NCI-H2081 treated with DMSO at 0.1 percent for 48 hours (cell line): ENCODE data around the gene UBE2V1.
"Not testable (repeated sequence)": the region's sequence is repeated elsewhere in the genome, so short reads cannot be mapped to it uniquely, and the experiment has no call there.

Source experiments
- DNase-seq: peaks from one replicate; lab custom pipeline; 2025; lab: John Stamatoyannopoulos, UW

The UBE2V1 gene

DNA sequence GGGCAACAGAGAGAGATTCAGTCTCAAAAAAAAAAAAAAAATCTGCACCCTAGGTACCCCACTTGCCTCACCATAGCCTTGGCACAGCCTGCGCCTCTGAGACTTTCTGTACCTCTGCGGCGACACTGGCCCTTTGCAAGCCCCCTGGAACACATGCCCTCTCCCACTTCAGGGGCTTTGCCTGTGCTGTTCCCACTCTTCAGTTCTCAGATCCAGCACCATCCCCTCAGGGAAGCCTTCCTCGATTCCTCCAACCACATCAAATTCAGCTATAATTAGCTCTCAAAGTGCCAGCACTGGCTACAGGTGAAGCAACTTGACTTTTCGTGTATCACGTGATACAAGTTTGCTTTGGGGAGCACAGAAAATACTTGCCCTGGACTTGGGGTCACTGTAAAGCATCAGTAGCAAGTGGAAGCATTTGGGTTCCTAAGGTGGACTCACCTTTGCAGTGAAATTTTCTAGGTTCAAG is 2.1 kb upstream of the UBE2V1 start:
- no peak for DNase-seq

DNA sequence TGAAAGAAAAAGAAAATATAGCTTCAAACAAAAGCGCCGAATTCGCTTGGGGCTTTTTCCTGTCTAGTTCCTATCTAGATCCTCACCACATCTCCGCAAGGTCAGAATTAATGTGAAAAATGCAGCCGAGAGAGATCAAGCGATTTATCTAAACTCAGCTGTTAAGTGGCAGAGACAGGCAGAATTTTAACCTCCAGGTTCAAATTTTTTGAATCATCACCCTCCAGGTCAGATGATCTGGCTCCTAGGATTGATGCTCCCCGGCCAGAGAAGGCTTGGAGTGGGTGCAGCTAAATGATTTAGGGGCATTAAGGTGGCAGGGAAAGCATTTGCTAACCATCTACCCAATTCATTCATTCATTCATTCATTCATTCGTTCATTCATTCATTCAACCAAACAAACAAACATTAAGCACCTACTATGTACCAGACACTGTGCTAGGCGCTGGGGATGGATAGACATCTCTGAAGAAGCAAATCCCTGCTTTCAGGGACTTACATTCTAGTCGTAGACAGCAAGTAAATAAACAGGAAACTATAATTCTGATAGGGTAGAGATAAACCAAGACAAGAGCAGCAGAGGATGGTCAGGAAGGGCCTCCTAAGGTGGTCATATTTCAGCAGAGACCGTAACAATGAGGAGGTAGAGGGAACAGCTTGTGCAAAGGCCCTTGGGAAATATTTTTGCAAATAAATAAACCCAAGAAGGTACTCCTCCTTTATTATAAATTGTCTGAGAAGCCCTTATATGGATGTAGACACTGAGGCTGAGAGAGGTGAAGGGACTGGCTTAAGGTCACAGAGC is 672 bp upstream of the UBE2V1 start:
- no peak for DNase-seq

DNA sequence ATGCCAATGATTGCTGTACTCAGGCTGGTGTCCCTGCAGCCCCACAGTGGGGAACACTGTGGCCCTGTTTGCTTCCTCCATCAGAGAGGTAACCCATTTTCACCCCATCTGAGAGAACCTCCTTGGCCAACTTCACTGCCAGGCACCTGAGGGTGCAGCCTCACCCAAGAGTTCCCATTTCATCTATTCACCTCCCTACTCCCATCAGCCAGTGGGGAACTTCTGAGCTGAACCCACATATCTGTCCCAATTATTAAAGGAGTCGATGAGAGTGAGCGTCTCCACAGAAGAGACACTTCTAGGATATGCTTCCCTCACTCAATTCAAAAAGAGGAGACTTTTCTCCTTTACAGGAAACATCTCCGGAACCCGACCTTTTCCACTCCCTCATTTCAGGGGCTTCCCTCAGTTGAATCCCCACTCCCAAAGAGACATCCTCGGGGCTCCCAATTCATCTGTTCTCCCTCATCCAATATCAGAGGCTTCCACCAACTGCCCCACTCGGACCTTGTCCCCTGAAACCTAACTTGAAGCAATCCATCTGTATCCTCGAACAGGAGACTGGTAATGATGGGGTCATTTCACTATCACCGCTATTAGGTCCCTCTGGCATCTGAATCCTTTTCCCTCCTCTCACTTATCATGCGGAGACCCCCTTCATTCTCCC is 988 bp downstream of the UBE2V1 start:
- no peak for DNase-seq

DNA sequence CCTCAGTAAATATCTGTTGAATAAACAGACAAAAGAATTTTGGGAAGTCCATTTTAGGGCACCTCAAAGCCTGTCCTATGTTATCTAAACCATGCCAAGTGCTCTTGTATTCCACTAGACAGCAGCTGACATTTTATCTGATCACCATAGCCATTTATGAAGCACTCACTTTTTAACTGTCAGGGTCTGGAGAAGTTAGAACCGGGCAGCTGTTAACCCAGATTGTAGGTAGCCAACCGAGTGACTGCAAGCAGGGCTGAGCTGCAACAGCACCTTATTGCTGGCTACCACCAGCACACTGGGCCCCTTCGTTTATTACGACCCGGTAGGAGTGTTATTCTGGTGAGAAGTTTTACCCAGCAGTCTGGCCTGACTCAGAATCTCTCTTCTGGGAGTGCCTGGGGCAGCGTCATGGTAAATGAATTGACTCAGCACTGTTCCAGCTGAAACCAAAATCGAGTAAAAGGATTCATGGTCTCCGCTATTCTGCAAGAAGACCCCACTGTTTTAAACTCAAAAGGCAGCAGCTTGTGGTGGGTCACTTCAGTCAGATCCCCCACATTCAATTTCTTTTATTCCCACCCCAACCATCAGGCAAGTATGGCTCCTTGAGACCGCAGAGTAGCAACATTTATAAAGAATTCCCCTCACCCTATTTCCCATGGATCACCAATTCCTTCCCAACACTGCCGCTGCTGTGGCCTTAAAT is 1.7 kb downstream of the UBE2V1 start:
- no peak for DNase-seq

DNA sequence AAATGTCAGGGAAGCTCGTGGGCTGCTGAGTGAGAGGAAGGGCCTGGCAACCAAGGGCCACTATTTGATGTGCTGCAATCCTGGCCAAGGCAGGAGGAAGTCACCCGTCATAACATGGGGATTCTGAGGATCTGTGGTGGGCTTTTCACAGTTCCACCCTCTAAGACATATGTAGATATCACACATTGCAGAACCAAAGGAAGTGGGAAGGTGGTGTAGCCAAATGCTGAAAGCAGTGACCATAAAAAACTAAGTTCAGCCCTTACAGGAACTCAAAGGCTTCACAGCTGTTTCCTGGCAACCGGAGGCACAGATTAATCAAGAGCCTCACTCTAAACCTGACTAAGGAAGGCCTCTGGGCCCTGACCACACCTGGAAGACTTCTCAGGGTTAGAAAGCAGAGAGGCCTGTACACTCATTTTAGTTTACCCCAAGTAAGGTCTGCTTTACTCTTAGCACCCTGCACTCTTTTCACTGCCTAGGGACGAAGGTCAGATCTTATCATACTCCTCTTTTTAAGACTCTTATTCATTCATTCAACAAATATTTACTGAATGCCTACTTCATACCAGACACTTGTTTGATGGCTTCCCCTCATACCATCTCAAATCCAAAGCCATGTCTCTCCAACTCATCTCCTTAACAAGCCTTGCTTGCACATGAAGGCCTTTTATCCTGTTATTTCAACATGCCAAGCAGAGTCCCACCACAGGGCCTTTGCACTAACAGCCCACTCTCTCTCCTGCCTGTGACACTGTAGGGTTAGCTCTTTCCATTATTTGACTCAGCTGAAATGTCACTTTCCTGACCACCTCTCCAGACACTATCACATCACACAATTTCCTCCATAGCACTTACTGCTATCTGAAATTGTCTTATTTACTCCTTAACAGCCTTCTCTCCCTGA is 2.6 kb downstream of the UBE2V1 start:
- no peak for DNase-seq

DNA sequence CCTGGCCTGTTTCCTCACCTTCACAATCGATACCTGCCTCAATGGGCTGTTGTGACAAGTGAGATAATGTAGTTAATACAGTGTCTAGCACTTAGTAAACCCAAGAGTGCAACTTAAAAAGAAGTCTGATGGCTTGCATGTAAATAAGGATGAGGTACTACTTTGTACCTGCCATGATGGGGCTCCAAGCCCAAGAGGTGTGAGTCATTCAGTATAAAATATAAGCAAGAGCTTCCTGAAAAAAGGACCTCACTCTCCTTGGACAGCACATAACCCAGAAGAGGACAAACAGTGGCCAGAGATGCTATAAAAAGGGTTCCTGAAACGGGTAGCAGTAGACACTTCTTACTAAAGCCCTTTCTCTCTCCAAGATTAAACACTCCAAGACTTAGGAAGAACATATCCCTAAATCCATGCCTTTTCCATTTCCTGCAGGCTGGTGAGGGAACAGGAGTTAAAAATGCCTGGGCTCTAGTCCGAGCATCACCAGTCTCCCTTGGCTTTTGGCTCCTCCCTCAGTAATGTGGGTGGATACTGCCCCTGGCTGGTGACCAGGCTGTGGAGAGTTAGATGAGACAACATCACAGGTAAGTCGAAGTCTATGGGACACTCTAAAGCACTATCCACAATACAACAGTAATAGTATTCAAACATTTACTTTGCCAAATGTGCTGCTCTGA is 4.3 kb downstream of the UBE2V1 start:
- DNase-seq, result no peak

DNA sequence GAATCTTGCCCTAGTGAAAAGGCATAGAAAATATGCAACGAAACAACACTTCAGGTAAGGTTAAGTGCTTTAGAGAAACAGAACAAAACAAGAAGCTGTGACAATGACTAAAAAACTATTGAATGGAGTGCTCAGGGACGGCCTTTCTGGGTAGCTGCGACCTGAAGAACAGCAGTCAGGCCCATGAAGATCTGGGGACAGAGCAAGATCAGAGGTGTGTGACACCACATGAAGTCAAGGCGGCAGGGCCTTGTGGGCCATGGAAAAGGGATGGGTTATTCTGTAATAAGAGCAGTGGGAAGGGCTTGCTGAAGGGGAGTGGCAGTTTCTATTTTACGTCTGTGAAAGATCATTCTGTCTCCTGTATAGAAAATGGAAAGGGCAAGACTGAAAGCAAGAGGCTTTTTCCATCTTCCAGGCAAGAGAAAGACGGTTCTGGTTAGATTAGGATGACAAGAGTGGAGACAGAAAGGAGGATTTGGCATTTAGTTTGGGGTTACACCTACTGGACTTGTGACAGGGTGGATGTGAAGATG is 5.1 kb downstream of the UBE2V1 start:
- no peak for DNase-seq

DNA sequence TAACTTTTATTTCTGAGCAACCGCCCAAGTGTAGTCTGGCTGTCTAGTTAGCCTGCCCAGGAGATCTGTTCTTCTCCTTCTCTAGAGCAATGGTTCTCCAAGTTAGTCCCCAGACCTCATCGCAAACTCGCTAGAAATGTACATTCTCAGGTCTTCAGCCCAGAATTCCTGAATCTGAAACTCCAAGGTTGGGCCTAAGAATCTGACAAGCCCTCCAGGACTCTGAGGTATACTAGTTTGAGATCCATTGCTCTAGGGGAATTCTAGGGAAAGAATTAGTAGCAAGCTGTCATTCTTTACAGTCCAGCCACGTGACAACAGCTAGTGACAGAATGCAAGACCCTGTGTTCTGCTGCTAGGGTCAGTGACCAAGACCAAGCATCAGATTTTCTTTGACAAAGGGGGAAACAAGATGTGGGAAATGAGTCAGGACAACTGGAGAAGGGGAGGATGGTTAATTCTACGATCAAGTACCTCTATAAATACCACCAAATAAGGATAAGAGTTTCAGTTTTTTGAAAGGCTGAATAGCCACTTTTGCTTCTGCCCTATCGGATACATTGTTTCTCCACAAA is 5.8 kb downstream of the UBE2V1 start:
- DNase-seq, result no peak

DNA sequence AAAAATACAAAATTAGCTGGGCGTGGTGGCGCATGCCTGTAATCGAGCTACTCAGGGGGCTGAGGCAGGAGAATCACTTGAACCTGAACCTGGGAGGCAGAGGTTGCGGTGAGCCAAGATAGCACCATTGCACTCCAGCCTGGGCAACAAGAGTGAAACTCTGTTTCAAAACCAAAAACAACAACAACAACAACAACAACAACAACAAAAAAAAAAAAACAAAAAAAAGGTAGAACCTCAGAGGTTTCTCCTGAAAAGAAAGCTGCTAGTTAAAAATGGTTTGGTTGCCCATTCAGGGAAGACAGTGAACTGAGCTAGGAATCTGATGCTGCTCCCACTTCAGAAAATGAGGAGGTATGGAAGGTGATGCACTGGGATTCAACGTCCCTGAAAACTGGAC is 6.3 kb downstream of the UBE2V1 start:
- DNase-seq, result not testable (repeated sequence)

DNA sequence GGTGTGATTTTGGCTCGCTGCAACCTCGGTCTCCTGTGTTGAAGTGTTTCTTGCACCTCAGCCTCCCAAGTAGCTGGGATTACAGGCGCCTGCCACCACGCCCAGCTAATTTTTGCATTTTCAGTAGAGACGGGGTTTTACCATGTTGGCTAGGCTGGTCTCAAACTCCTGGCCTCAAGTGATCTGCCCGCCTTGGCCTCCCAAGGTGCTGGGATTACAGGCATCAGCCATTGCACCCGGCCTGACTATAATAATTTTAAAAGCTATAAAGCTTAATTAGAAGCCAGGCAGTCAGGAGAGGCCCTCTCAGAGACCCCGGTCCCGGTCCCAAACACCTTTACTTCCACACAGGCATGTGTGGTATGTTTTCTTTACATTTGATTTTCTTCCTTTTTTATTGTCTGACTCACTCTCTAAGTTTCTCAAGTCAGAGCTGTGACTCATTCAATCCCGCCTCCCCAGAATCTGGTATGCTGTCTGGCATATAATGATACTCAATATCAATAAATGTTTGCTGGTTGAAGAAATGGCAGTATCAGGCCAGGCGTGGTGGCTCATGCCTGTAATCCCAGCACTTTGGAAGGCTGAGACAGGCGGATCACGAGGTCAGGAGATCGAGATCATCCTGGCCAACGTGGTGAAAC is 9.4 kb downstream of the UBE2V1 start:
- not testable (repeated sequence) for DNase-seq

DNA sequence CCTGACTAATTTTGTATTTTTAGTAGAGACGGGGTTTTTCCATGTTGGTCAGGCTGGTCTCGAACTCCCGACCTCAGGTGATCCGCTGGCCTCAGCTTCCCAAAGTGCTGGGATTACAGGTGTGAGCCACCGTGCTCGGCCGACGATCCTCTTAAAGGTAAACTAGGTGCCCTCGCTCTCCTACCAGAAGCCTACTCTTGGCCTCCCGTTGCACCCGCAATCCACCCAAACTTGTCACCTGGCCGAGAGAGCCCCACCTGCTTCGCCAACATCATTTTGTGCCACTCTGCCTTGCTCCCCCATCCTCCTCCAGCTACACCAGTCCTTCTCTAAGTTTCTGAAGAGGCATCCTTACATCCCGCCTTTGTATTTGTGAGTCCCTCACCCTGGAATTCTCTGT is 10.4 kb downstream of the UBE2V1 start:
- DNase-seq, result not testable (repeated sequence)

DNA sequence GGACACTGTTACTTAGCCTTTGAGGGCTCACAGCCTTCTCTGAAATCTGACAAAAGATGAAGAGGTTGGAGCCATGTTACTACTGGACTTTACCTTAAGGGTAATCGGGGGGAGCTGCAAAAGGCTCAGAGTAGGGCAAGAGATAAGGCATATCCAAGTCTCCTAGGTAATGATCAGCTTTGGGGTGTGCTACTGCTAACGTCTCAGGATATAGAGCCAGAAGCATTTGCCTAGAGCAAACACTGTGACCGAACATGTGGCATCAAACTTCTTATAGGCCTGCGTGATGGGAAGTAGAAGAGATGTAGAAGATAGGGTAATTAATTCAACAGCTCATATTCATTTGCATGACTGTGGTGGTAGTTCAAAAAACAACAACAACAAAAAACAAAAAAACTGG is 11.1 kb downstream of the UBE2V1 start:
- no peak for DNase-seq

DNA sequence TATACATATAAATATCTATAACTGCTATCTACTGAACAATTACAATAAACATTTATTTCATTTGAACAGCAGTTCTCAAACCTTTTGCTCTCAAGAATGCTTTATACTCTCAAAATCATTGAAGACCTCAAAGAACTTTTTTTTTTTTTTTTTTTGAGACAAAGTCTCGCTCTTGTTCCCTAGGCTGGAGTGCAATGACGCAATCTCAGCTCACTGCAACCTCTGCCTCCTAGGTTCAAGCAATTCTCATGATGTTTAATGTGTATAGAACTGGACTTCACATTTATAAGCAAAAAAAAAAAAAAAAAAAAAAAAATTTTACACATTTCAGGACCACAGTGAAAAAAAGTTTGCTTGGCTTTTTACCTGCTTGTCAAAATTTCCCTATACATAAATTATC is 11.7 kb downstream of the UBE2V1 start:
- no peak for DNase-seq

DNA sequence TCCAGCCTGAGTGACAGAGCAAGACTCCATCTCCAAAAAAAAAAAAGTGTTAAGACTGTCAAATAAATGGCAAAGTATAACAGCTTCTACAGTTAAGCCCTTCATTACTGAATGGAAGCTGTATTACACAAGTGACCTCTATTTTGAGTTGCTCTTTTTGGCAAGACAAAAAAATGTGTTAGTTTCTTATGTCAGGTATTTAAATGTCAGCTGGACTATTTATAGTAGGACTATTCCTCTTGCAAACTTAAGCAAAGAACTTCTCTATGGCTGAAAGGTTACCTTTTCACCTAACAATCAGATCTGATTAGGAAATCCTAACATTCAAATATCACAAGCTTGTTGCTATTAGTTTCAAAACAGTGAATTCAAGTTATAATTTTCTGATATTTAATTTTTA is 12.4 kb downstream of the UBE2V1 start:
- no peak for DNase-seq

DNA sequence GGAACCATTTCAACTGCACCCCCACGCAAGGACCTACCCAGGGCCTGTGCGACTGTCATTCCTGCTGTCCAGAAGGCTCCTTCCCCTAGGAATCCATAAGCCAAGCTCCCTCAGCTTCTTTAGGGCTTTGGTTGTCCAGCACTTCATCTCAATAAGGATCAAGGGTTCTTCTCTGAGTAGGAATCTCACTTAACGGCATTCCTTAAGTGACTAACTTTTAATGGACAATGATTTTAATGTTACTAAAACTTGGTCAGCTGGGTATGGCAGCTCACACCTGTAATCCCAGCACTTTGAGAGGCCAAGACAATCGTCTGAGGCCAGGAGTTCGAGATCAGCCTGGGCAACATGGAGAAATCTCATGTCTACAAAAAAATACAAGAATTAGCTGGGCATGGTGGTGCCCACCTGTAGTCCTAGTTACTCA is 13.4 kb downstream of the UBE2V1 start:
- DNase-seq, result no peak

DNA sequence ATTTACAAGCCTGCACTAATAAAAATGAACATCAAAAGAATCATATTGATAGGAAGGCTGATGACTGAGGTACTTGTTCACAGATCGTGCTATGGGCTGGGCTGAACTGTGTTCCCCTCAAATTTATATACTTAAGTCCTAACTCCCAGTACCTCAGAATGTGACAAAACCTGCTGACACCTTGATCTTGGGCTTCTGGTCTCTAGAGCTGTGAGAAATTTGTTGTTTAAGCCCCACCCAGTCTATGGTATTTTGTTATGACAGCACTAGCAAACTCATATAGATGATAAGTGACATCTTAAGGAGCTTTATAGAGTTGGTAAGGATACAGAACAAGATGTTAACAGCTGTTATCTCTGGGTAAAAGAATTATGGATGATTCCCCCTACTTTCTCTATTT is 13.8 kb downstream of the UBE2V1 start:
- DNase-seq, result no peak

DNA sequence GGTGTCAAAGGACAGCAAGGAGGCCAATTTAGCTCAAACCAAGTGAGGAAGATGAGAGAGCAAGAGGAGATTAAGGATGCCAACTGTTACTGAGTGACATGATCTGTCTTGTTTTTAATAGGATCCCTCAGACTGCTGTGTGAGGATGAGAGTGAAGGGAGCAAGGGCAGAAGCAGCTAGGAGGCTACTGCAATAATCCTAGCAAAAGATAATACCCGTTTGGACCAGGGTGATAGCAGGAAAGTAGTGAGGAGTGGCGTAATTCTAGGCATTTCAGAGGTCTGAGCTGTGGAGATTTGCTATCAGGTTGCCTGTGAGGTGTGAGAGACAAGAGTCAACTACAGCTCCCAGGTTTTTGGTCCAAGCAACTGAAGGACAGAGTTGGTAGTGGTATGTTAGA is 14.7 kb downstream of the UBE2V1 start:
- no peak for DNase-seq

DNA sequence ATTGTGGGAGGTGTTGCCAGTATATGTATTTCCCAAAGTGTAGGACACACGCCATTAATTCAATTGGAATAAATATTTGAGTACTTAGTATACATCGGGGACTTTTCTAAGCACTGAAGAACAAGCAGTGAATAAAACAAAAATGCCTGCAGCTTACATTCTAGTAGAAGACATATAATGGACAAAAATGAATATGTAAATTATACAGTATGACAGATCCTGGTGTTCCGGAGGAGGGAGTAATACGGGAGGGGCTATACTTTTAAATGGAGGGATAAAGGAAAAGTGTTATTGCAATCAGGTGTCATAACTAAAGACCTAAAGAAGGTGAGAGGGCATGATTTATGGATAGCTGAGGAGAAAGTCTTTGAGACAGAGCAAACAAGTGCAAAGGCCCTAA is 15.1 kb downstream of the UBE2V1 start:
- no peak for DNase-seq

DNA sequence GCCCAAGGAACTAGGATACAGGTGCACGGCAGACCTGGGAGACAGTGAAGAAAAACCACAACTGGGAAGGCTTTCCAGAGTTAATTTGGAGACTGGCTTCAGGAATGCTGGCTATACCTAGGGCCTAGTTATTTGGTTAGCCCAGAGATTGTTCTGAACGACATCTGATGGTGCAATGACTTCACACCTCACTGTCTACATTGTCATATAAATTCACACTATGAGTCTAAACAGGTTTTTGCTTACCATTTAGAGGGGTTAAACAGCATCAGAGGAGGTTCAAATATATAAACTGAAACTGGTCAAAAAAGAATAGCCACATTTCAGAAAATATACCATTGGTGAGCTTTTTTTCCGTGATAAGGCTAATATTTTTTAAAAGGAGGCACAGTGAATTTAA is 16.7 kb downstream of the UBE2V1 start:
- no peak for DNase-seq

DNA sequence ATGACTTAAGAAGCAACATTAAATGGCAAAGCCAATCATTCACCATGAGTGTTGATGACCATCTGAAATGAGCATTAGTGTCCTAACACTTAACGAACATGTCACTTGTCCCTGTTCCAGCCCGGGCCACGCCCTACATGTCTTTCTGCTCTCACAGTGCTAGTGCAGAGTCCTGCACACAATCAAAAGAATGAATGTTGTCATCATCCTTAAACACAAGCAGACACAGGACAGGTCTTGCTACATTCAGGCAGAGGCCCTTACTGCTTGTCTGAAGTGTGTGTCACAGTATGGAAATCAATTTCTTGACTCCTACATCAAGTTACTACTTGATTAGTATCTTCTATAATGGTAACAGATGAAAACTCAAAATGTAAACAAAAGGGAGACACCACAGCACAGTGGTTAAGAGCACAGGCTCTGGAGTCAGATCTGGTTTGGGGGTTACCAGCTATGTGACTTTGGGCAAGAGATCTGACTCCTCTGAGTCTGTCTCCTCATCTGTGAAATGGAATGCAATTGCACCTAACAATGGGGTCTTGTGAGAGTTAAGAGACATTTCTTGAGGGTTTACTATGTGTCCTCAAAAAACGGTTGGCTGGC is 17.4 kb downstream of the UBE2V1 start:
- DNase-seq, result no peak
